ENCODE measurements around the gene ZNF609. TPM values are rescaled to one million over a fixed set of nuclear protein-coding genes. Genes with fewer than 3 reads are reported as not detected.

Gene ZNF609
- total RNA-seq, 1 donor from 2014 or later = 11.3 TPM

GRCh38 chr15:64683378-64683777 is 223.0 kb downstream of the ZNF609 start:
- FAIRE-seq (no peak), DNase-seq (ENCODE audit: low read depth) (no peak)
- Histone ChIP-seq H3K36me3 (ENCODE audit: control insufficient read depth, insufficient read depth, low read length) (peaks cover 26% of the 10 kb centered on the region), H3K4me3 (ENCODE audit: low read depth, low read length) (no peak overlapping the region), H3K27me3 (ENCODE audit: control insufficient read depth, insufficient read depth, low read length) (no peaks in the 10 kb centered on the region)
- no peak for TF ChIP-seq CTCF (IDR thresholded peaks at IDR 0.05; ENCODE audit: insufficient read depth, low read length, severe bottlenecking)

- Histone ChIP-seq H3K27me3 (ENCODE audit: control insufficient read depth, insufficient read depth, low read length) (no peaks in the 10 kb centered on the region), H3K4me3 (ENCODE audit: low read depth, low read length) (no peak overlapping the region), H3K36me3 (ENCODE audit: control insufficient read depth, insufficient read depth, low read length) (peaks cover 23% of the 10 kb centered on the region)
- no peak for TF ChIP-seq CTCF (IDR thresholded peaks at IDR 0.05; ENCODE audit: insufficient read depth, low read length, severe bottlenecking)
- no peak for DNase-seq (ENCODE audit: low read depth)
- no peak for FAIRE-seq
Observed at GRCh38 chr15:64685230-64685888, 225.0 kb downstream of the ZNF609 start.

- peaks cover 25% of the 10 kb centered on the region for H3K36me3 ChIP-seq (ENCODE audit: control insufficient read depth, insufficient read depth, low read length)
- no peaks in the 10 kb centered on the region for H3K27me3 ChIP-seq (ENCODE audit: control insufficient read depth, insufficient read depth, low read length)
- DNase-seq (ENCODE audit: low read depth) (peak; percentile 45), FAIRE-seq (no peak)
- no peak overlapping the region for H3K4me3 ChIP-seq (ENCODE audit: low read depth, low read length)
- TF ChIP-seq CTCF (IDR thresholded peaks at IDR 0.05; ENCODE audit: insufficient read depth, low read length, severe bottlenecking) = peak; percentile 74
Observed at GRCh38 chr15:64686130-64686735, 225.9 kb downstream of the ZNF609 start.

GRCh38 chr15:64687172-64687571 is 226.8 kb downstream of the ZNF609 start:
- Histone ChIP-seq H3K27me3 (ENCODE audit: control insufficient read depth, insufficient read depth, low read length) (no peaks in the 10 kb centered on the region), H3K4me3 (ENCODE audit: low read depth, low read length) (no peak overlapping the region), H3K36me3 (ENCODE audit: control insufficient read depth, insufficient read depth, low read length) (peaks cover 24% of the 10 kb centered on the region)
- TF ChIP-seq CTCF (IDR thresholded peaks at IDR 0.05; ENCODE audit: insufficient read depth, low read length, severe bottlenecking) = no peak
- no peak for DNase-seq (ENCODE audit: low read depth)
- FAIRE-seq = no peak

GRCh38 chr15:64687688-64688087 is 227.3 kb downstream of the ZNF609 start:
- no peak for DNase-seq (ENCODE audit: low read depth)
- no peak for FAIRE-seq
- Histone ChIP-seq H3K36me3 (ENCODE audit: control insufficient read depth, insufficient read depth, low read length) (peaks cover 22% of the 10 kb centered on the region), H3K27me3 (ENCODE audit: control insufficient read depth, insufficient read depth, low read length) (no peaks in the 10 kb centered on the region), H3K4me3 (ENCODE audit: low read depth, low read length) (no peak overlapping the region)
- TF ChIP-seq CTCF (IDR thresholded peaks at IDR 0.05; ENCODE audit: insufficient read depth, low read length, severe bottlenecking) = no peak
